HG02943 (cell line): ENCODE measurements around the gene MARCHF10.
A peak's percentile ranks its signal among the peaks of the same experiment; 100 is the strongest.

Experiments used
- ATAC-seq: cut with Tn5 transposase; IDR thresholded peaks from one replicate; pipeline ENCODE4 v1.9.1; 2021; ENCODE audit warnings: mild to moderate bottlenecking, low read depth, moderate library complexity; ENCODE audit not compliant: unreplicated experiment

MARCHF10 gene

DNA sequence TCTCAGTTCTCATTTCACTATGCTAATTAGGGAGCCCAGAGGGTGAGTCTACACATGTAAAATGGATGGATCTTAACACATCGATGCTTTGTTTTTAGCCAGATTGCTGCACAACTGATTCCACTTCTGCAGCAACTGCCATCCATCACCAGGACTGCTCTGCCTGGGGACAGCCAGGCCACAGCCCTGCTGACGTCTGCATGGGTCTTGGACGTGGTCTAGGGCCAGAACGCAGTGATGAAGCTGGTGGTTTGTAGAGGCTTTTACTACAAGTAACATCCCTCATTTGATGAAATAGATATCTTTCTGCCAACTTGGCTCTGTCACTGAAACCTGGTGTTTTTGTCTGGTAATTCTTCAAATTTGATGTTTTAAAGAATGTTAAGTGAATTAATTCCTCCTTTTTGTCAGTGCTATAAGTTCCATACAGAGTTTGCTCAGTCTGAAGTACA lies 50.6 kb downstream of the MARCHF10 start:
- ATAC-seq, result no peak

DNA sequence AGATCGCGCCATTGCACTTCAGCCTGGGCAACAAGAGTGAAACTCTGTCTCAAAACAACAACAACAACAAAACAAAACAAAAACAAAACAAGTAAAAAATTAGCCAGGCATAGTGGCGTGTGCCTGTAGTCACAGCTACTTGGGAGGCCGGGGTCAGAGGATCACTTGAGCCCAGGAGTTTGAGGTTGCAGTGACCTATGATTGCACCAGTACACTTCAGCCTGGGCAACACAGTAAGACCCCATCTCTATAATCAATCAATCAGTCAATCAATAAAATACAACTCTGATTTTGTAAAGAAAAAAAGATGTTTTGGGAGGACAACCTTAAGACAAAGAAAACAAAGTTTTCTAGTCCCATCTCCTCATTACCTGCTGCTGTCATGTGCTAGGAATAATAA lies 51.9 kb downstream of the MARCHF10 start:
- no peak for ATAC-seq

DNA sequence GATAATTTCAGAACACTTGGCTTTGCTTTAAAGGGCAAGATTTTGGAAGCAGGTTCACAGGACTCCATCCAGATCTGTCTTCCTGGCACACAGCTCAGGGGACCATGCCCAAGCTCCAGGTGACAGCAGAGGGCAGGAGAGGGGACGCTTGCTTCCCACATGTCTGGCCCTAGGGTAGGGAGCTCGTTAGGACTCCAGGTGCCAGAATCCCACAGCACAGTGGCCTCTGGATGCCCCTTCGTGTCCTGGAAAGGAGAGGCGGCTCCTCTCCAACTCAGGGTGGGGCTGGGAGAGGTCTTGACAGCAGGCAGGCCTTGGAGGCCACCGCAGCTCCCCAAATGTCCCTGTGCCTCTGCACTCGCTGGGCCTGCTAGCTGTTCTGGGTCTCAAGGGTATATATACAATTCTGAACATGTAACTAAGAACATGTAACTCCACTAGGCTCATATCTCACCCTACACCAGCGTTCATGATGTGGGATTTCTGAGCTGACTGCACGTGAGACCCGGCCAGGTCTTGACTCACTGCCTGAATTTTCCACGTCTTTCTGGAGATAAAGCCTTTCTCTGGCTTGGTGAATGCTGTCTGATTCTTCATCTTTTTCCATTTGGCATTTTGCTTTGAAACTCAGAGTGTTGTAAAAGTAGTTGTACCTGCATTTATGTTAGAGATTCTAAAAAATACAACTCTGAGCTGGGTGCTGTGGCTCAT lies 52.8 kb downstream of the MARCHF10 start:
- no peak for ATAC-seq

DNA sequence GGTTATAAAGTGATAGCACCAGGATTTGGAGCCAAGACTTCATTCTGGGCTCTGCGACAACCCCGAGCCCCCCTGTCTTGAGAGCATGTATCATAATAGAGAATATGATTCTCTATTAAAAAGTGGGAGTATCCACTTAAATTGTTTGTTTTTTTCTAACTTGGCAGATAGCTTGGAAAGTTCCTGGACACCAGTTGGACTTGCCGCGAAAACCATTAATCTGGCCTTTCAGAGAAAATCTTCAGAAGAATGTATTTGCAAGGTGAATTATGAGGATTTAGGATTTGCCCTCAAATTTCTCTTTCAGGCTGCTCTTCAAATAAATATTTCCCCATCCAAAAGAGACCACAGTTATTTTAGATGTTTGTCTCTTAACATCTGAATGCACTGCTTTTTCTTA lies 53.5 kb downstream of the MARCHF10 start:
- no peak for ATAC-seq

DNA sequence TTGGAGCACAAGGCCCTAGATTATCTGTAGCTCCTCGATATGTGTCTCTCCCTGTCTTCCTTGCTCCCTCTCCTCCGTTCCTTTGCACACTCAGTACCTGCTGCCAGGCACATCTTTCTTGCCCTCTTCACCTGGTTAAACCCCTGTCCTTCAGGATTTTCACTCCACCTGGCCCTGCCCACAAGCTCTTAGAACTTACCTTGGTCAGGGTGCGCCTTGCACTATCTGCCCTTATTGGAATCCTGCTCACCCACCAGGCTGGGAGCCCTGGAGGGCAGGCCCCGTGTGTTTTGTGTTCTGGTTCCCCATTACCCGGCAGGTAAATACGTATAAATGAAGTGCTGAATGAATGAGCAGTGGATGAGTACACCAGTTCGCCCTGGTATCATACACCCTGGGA lies 54.6 kb downstream of the MARCHF10 start:
- ATAC-seq, result no peak

DNA sequence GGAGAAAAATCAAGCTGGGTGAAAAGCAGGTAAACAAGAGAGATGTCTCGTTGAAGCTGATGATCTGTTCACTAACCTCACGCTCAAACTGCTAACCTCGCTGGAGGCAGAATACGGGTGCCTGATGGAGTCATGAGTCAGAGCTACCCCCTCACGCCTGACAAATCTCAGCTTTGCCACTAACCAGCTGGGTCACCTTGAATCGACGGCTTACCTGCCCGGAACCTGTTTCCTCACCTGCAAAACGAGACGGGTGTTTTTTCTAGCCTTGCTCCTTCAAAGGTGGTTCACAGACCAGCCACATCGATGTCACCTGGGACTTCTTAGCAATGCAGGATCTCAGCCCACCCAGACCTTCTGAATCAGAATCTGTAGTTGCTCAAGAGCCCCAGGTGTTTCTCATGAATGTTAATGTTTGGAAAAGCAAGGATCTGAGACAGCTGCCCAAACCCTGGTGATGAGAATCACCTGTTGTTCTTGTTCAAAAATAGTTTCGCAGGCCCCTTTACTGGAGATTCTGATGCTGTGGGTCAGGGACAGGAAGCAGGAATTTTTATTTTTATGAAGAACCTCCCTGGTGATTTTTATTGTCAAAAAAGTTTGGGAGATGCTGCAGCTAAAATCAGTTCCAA lies 56.9 kb downstream of the MARCHF10 start:
- no peak for ATAC-seq

DNA sequence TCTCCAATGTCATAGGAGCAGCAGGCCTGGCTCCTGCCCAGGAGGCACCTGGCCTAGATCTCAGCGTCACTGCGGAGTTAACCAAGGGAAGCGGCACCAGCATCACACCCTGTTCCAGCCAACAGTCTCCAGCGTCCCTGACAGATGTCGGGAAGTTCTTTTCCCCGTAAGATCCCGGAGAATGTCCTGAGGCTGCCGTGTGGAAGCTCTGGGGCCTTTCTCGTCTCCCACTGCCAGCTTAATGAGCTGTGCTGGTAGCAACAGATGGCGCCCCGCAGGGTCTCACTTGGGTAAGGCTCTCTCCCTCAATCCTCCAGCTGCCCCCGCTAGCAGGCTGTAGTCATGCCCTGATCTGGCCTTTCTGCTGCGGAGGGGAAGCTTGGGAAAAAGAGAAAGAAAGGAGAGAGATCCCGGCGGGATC lies 57.5 kb downstream of the MARCHF10 start:
- ATAC-seq, result no peak

DNA sequence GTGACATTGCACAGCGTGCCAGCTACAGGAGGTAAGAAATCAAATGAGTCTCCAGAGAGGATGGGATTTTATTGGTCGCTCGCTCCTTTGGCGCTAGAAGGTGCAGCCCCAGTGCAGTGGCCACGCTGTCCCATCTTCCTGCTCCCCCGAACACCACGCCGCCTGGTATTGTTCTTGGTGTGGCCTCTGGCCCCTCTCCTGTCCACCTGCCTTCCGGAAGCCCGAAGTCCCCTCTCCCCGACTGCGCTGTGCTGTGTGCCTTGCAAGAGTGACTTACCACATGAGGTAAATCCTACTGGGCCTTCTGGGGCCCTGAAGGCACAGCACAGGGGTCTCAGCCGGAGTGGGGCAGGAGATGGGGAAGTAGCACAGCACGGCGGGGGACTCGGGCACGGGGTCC lies 58.2 kb downstream of the MARCHF10 start:
- ATAC-seq, result no peak

DNA sequence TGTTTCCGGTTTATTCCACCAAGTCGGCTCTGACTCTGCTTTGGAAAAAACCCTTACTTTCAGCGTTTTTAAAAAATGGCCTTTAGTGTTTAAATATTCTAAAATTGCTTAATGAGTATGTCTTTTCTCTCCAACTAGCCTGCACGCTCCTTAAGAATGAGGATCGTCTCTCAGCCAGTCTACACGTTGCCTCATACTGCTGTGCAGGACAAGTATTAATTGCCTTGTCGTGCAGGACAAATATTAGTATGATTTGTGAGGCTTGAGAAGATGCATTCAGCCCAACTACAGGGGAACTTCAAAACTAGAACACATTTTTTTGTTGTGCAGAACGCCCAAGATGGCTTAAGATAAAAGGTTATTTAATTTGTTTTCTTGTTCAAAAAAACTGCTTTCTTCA lies 61.2 kb downstream of the MARCHF10 start:
- no peak for ATAC-seq

DNA sequence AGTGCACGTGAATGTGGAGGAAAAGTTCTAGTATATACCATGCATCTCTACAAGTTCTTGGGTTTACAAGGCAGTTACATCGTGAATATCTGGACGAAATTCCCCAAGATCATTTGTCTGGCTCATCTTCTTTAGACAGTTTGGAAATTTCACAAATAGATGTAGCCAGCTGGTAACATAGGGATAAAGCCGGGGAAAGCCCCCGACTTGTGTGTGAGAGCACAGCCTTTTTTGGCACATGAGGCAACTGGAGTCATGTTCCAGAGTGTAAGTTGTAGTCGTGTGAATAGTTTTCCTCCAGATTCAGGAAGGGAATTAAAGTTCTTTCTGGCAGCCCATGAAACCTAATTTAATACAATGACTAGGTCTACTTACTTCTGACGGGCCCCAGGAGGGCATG lies 62.3 kb downstream of the MARCHF10 start:
- no peak for ATAC-seq

DNA sequence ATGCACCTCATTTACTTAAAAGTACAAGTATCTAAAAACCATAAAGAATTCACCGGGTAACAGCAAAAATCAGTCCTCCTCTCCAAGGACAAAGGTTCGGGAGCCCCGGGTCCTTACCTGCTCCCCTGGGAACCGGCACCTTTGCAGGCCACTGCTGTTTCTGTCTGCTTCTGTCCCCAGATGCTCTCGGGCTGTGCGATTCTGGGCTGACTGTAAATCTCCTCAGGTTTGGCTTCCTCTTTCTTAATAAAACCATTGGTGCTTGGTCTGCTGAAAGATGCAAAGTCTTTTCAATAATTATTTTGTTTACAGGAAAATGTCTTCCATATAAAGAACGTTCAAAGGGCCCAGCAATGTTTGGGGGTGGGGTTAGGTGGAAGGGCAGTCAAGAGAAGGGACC lies 63.9 kb downstream of the MARCHF10 start:
- no peak for ATAC-seq

DNA sequence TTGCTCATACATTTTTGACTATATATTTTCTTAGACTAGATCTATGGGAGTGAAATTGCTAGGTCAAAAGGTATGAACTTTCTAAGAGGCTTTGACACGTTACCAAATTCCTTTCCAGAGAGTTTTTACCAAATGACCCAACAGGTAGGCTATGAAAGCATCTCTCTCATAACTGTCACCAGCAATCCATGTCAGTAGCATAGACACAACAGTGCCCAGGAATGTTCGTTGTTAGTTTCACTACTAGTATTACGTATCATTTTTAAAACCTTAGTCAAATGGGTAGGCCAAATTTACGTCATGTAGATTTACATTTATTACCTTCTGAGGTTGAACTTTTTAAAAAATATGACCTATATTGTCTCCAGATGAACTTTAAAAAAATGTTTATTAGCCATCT lies 66.8 kb downstream of the MARCHF10 start:
- no peak for ATAC-seq

DNA sequence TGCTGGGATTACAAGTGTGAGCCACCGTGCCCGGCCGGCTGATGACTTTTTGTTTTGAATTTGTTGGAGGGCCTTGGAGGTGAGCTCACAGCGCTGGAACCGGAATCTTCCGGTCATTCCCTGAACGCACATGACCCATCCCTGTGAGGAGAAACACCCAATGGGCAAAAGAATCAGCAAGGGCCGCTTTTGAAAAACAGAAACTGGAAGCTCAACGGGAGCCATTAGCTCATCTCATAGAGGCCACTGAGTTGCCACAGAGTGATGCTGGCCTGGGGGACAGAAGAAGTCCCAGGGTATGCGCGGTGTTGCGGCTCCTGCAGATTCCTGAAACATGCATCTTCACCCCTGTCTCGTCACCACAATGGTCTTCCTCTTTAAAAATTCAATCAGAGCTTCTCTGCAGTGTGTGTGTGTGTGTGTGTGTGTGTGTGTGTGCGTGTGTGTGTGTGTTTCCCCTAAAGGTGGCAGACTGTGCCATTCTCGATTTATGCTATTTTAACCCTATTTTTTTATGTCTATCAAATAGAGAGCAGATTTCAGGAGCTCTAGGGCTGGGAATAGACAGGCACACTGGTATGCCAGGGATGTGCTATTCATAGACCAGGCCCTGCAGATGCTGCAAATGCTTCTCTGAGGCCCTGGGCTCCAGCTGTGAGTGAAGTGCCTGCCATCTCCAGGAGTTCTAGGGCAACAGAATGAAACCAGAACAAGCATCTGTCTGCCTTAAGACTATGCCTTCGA lies 68.3 kb downstream of the MARCHF10 start:
- ATAC-seq, result no peak

DNA sequence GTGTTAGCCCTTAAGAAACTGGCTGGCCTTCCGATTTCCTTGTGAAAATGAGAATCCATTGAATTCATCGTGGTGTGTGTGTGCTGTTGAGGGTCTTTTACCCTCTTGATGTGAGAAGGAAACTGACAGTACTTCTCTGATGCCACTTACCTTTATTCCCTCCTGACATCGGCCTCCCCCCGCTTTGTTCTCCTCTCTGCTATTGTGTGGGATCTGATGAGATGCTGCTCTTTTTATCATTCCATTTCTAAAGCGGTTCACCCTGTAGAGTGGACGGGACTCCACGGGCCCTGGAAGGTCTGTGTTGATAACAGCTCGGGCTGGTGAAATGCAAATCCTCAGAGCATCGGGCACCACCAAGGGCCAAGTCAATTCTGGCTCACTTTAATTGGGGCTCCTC lies 69.8 kb downstream of the MARCHF10 start:
- ATAC-seq, result no peak

DNA sequence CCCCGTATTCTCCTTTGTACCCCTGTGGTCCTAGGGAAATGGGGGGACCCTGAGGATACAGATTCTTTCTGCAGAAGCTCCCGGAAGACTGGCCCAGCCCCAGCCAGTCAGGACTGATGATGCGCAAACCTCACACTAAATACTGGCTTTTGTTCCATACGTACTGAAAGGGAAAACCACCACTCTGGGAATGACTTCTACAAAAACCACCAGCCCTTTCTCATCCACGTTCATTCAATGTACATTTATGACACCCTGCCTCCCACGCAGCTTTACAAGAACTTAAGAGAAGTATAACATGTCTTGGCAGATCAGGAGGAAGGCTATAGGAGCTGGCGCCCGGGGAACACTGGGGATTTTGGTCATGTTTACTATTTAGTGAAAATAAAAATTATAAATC lies 70.6 kb downstream of the MARCHF10 start:
- no peak for ATAC-seq

DNA sequence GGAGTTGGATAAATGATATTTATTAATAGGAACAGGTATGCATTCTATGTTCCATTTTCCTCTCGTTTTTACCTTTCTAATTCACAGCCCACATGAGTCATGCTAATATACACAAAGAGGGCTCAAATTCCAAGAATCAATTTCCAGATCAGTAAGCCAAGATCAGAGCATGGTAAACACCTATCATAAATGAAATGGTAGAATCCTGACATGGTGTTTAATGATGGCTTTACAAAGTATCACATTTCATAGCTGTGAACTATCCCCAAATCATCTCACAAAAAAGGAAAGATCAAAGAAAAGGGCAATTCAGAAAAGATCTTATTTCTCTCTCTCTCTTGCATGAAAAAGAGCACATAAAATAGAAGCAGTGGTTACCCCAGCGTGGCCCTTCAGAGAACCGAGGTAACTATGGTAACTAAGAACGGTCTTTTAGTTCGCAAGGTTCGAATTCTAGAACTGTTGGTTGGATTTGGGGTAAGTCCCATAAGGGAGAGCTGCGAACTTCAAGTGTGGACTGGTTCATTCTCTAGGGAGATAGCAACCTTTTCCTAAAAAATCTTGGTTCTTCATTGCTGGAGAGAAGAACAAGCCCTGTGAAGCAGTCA lies 73.0 kb downstream of the MARCHF10 start:
- ATAC-seq, result no peak

DNA sequence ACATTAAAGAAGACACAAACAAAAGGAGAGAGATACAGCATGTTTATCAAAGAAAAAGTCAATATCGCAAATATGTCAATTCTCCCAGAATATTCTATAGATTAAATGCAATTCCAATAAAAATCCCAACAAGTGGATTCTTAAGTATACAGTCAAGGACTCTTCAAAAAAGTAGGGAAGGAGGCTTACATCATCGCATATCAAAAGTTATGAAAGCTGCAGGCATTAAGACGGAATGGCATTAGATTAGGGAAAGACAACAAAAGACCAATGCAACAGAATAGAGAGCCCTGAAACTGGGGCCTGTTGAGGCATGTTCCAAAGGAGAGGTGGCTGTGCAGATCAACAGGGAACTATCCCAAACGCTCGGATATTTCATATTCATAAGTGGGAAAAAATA lies 76.0 kb downstream of the MARCHF10 start:
- ATAC-seq, result no peak

DNA sequence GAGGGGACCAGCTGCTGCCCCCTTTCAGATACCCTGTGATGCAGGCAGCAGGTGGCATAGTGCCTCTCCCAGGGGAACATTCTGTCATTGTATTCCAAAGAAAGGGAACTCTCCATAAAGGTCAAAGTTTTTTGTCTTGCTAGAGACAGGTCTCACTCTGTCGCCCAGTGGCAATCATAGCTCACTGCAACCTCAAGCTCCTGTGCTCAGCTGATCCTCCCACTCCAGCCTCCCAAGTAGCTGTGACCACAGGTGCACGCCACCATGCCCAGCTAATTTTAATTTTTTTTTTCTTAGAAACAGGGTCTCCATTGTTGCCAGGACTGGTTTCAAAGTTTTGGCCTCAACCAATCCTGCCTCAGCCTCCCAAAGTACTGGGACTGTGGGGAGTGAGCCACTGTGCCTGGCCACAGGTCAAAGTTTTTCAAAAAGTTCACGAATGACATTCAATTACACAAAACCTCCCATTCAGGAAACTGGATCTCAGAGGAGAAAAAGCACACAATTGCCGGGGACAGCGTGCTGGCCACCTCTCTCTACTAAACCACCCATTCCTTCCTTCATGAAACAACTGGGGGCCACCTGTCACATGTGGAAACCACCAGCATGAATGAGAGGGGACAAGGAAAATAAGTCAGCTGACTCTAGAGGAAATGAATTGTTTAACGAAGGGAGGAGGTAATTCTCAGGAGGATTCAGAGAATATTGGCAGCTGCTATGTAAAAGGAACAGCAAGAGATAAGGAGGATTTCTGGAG lies 80.0 kb downstream of the MARCHF10 start:
- ATAC-seq, result no peak

DNA sequence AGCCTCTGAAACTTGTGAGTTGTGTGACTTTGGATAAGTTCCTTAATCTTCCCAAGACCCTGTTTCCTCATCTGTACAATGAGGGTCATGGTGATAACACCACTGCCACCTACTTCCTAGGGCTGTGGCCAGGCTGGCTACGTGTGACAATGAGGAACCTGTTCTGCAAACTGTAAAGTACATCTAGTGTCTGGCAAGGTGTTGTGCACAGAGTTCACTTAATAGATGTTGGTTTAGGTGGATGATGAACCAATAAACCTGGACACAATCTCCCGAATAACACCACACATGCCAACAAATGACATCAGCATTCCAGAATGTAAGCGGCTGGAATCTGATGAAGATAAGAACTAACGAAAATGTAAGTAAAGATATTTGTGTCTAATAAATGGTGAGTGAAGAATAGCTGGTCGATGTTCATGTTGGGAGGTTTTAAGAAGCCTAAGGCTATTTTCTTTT lies 82.3 kb downstream of the MARCHF10 start:
- ATAC-seq, result no peak

DNA sequence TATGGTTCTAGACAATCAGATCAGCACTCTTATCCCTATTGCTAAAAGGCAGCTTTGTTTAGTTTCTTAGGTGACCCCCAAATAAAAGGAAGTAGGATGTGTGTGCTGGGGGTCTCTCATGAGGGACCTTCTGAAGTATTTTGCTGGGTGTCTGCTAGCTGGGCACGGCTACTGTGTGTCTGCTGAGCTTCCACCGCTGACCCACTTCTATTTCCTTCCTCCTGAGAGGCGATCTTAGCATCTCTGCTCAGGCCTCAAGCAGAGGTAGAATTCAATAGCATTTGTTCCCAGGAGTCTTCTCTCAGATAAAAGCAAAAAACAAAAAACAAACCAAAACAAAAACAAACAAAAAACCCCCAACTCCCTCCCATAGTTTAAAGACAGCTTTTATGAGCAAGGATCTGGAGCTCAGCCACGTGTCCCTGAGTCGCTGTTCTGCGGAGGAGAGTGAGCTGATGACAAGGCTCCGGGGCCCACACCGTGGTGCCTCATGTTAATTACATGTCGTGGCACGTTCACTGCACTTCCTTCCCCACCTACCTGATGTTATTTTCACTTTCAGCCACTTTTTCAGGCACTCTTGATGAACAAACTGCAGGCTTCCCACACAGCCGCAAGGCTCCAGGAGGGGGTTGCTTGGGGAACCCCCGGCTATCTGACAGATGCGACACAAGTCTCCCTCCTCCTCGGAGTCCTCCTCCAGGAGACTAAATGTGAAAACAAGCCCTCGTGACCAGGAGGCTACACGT lies 83.5 kb downstream of the MARCHF10 start:
- ATAC-seq, result peak; percentile 87
